HFFc6 (cell line): ENCODE measurements around the gene CABP7. TPM values are rescaled to one million over a fixed set of nuclear protein-coding genes. Genes with fewer than 3 reads are reported as not detected.

Experiments used
- DNase-seq: peaks from one replicate; pipeline ENCODE4 v3.0.0-alpha.2; 2018
- H3K27ac Mint-ChIP-seq: 2 replicates; pipeline ENCODE4 v1.8.0; 2020; ENCODE audit warnings: mild to moderate bottlenecking, mixed read lengths
- H3K27me3 Mint-ChIP-seq: 2 replicates; pipeline ENCODE4 v1.8.0; 2021; ENCODE audit warnings: mild to moderate bottlenecking, moderate library complexity, mixed read lengths; ENCODE audit not compliant: insufficient read depth
- H3K36me3 Mint-ChIP-seq: 2 replicates; pipeline ENCODE4 v1.8.0; 2021; ENCODE audit warnings: low read depth, mixed read lengths
- H3K4me1 Mint-ChIP-seq: 2 replicates; pipeline ENCODE4 v1.8.0; 2020; ENCODE audit warnings: low read depth, mixed read lengths
- H3K4me3 Mint-ChIP-seq: 2 replicates; pipeline ENCODE4 v1.8.0; 2020; ENCODE audit warnings: mild to moderate bottlenecking, moderate library complexity, mixed read lengths
- H3K9me3 Mint-ChIP-seq: 2 replicates; pipeline ENCODE4 v1.8.0; 2020; ENCODE audit warnings: mild to moderate bottlenecking, mixed read lengths
- total RNA-seq, 6 experiments: library from RNA; stranded (reverse); fragmentation: NEBNext Ultra II Directional; extraction: Animal tissue kit (Norgen Biotek cat#: 25700); gene quantifications; 2 replicates in 1 of 6; 3 replicates in 5 of 6; pipeline ENCODE4 v1.2.3, GENCODE V29; 2021
- TF ChIP-seq, protein P1 (sequence below): fragments of 200-600 bp; sonication (generic); IDR thresholded peaks from 2 replicates; pipeline ENCODE4 v1.5.0; 2021; ENCODE audit warnings: antibody characterized with exemption, mild to moderate bottlenecking

CABP7 gene
- total RNA-seq, 6 experiments from 2014 or later = not detected

GRCh38 chr22:29769723-29770321, 50.0 kb downstream of the CABP7 start:
- no peak overlapping the region for H3K4me3 Mint-ChIP-seq
- peaks cover 2% of the 10 kb centered on the region; the same call in 1 of the 2 replicates for H3K27me3 Mint-ChIP-seq
- no peak overlapping the region for H3K27ac Mint-ChIP-seq
- no peaks in the 10 kb centered on the region for H3K9me3 Mint-ChIP-seq
- no peak for DNase-seq
- H3K4me1 Mint-ChIP-seq = peaks cover 46% of the 10 kb centered on the region
- H3K36me3 Mint-ChIP-seq = peaks cover 11% of the 10 kb centered on the region; the same call in 1 of the 2 replicates
- TF ChIP-seq, protein P1, sequence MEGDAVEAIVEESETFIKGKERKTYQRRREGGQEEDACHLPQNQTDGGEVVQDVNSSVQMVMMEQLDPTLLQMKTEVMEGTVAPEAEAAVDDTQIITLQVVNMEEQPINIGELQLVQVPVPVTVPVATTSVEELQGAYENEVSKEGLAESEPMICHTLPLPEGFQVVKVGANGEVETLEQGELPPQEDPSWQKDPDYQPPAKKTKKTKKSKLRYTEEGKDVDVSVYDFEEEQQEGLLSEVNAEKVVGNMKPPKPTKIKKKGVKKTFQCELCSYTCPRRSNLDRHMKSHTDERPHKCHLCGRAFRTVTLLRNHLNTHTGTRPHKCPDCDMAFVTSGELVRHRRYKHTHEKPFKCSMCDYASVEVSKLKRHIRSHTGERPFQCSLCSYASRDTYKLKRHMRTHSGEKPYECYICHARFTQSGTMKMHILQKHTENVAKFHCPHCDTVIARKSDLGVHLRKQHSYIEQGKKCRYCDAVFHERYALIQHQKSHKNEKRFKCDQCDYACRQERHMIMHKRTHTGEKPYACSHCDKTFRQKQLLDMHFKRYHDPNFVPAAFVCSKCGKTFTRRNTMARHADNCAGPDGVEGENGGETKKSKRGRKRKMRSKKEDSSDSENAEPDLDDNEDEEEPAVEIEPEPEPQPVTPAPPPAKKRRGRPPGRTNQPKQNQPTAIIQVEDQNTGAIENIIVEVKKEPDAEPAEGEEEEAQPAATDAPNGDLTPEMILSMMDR = no peak

- Mint-ChIP-seq H3K27me3 (peaks cover 2% of the 10 kb centered on the region; the same call in 1 of the 2 replicates), H3K4me1 (peaks cover 32% of the 10 kb centered on the region), H3K9me3 (no peaks in the 10 kb centered on the region), H3K36me3 (peaks cover 11% of the 10 kb centered on the region; the same call in 1 of the 2 replicates), H3K27ac (peak overlapping the region; percentile 76), H3K4me3 (no peak overlapping the region)
- TF ChIP-seq, protein P1 = peak; percentile 76
- peak; percentile 84 for DNase-seq
These were observed 52.4 kb downstream of the CABP7 start for GRCh38 chr22:29772170-29772641.

DNA sequence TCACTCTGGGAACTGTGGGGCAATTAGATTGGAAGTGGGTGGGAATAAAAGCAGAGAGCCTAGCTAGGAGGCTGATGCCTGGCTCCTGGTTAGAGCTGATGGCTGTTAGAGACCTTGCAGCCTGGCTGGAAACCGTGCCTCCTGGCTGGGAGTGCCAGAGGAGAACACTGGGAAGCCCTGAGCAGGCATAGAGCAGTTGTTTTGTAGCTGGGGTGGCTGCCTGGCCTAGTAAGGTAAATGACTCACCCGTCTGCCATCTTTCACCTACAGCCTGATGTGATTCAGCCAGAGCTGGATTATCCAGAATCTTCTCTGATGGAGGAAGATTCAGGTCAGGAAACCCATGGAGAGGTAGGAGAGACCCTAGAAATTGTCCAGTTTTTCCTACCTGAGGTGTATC, 53.4 kb downstream of the CABP7 start:
- DNase-seq = peak; percentile 52

DNA sequence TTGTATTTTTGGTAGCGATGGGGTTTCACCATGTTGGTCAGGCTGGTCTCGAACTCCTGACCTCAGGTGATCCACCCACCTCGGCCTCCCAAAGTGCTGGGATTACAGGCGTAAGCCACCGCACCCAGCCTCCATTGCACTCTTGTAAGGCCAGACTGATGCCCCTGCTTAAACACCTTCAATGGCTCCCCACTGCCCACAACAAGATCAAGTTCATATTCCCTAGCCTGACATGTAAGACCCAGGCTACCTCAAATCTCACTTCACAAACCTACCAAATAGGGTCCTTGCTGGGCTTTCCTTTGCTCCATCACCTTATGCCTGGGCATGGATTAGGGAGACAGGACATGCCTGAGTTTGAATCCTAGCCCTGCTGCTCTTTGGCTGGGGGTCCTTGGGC, 60.4 kb downstream of the CABP7 start:
- no peaks in the 10 kb centered on the region for H3K9me3 Mint-ChIP-seq
- peak overlapping the region; percentile 58 for H3K4me3 Mint-ChIP-seq
- no peaks in the 10 kb centered on the region for H3K36me3 Mint-ChIP-seq
- H3K27ac Mint-ChIP-seq = peak overlapping the region; percentile 95
- DNase-seq = no peak
- no peaks in the 10 kb centered on the region for H3K27me3 Mint-ChIP-seq
- peaks cover 58% of the 10 kb centered on the region for H3K4me1 Mint-ChIP-seq
- TF ChIP-seq, protein P1 = no peak

More for the DNA sequence above, 53.4 kb downstream of the CABP7 start:
- H3K4me1 Mint-ChIP-seq = peaks cover 32% of the 10 kb centered on the region
- H3K27me3 Mint-ChIP-seq = peaks cover 2% of the 10 kb centered on the region; the same call in 1 of the 2 replicates
- H3K9me3 Mint-ChIP-seq = no peaks in the 10 kb centered on the region
- peaks cover 7% of the 10 kb centered on the region; the same call in 1 of the 2 replicates for H3K36me3 Mint-ChIP-seq
- peak overlapping the region; percentile 73 for H3K27ac Mint-ChIP-seq
- no peak overlapping the region for H3K4me3 Mint-ChIP-seq
- TF ChIP-seq, protein P1 = no peak

GRCh38 chr22:29780748-29781676, 61.2 kb downstream of the CABP7 start:
- Mint-ChIP-seq H3K4me3 (peak overlapping the region; percentile 58), H3K27me3 (no peaks in the 10 kb centered on the region), H3K4me1 (peaks cover 58% of the 10 kb centered on the region), H3K36me3 (no peaks in the 10 kb centered on the region; the same call in 1 of the 2 replicates), H3K9me3 (no peaks in the 10 kb centered on the region), H3K27ac (peak overlapping the region; percentile 95)
- TF ChIP-seq, protein P1 = no peak
- DNase-seq = peak; percentile 79

Other genes starting within 250 kb of the CABP7 start
- gene NEFH, start 239.8 kb upstream of the CABP7 start, total RNA-seq = not detected
- 10 to 100 TPM; 50.9 to 55.4 (median 53.0) TPM for gene THOC5, start 166.2 kb upstream of the CABP7 start, total RNA-seq
- 10 to 100 TPM; 51.5 to 77.5 (median 70.4) TPM for gene NIPSNAP1, start 138.9 kb upstream of the CABP7 start, total RNA-seq
- 100 to 1,000 TPM; 161 to 184 (median 176) TPM for gene NF2, start 116.4 kb upstream of the CABP7 start, total RNA-seq
- 10 to 100 TPM; 24.9 to 28.6 (median 26.1) TPM for gene ZMAT5, start 47.0 kb downstream of the CABP7 start, total RNA-seq
- gene UQCR10, start 47.4 kb downstream of the CABP7 start, total RNA-seq = 100 to 1,000 TPM; 137 to 153 (median 150) TPM
- gene ASCC2, start 118.3 kb downstream of the CABP7 start, total RNA-seq = 10 to 100 TPM; 60.1 to 73.6 (median 66.4) TPM
- 10 to 100 TPM; 19.0 to 27.0 (median 21.7) TPM for gene MTMR3, start 163.2 kb downstream of the CABP7 start, total RNA-seq